Measurements from ENCODE around the gene MICALL1. TPM values are rescaled to one million over a fixed set of nuclear protein-coding genes. Genes with fewer than 3 reads are reported as not detected.

MICALL1 gene
- total RNA-seq, 1 experiment from 2014 or later = 47.2 TPM

DNA sequence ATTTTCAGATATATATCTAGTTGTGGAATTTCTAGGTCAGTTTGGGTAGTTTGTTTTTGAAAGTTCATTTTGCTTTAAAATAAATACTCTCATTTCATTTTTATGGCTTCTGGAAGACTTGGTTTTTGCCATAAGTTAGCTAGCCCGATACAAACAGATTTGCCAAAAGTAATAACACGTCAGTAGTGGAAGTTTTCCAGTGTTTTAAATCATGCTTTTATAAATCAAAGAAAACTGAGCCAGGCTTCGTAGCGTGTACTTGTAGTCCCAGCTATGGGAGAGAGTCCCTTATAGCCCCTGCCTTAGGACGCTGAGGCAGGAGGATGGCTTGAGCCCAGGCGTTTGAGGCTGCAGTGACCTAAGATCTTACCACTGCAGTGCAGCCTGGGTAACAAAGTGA lies 21.7 kb upstream of the MICALL1 start:
- DNase-seq (ENCODE audit: low spot score) (no peak), ATAC-seq (no peak)
- ChIA-PET POLR2A (no interaction called here), CTCF (interaction anchor here (1.7 kb wide), 1 partner anchor 21 kb away, joined by 6 read pairs; no protein-coding TSS in a partner anchor)
- Mint-ChIP-seq H3K4me3 (no peak overlapping the region), H3K9me3 (no peaks in the 10 kb centered on the region), H3K4me1 (no peaks in the 10 kb centered on the region), H3K27me3 (ENCODE audit: low read depth) (no peaks in the 10 kb centered on the region), H3K27ac (no peak overlapping the region), H3K36me3 (peaks cover 64% of the 10 kb centered on the region)
- TF ChIP-seq USF1 (CRISPR knock-in tag; IDR thresholded peaks at IDR 0.05) (no peak), NR1H2 (CRISPR knock-in tag; IDR thresholded peaks at IDR 0.05) (no peak), NFE2L1 (CRISPR knock-in tag; IDR thresholded peaks at IDR 0.05) (no peak), SMAD4 (CRISPR knock-in tag; IDR thresholded peaks at IDR 0.05) (no peak), TCF7 (CRISPR knock-in tag; IDR thresholded peaks at IDR 0.05; ENCODE audit: low read depth) (no peak)
- TF ChIP-seq, protein P1, sequence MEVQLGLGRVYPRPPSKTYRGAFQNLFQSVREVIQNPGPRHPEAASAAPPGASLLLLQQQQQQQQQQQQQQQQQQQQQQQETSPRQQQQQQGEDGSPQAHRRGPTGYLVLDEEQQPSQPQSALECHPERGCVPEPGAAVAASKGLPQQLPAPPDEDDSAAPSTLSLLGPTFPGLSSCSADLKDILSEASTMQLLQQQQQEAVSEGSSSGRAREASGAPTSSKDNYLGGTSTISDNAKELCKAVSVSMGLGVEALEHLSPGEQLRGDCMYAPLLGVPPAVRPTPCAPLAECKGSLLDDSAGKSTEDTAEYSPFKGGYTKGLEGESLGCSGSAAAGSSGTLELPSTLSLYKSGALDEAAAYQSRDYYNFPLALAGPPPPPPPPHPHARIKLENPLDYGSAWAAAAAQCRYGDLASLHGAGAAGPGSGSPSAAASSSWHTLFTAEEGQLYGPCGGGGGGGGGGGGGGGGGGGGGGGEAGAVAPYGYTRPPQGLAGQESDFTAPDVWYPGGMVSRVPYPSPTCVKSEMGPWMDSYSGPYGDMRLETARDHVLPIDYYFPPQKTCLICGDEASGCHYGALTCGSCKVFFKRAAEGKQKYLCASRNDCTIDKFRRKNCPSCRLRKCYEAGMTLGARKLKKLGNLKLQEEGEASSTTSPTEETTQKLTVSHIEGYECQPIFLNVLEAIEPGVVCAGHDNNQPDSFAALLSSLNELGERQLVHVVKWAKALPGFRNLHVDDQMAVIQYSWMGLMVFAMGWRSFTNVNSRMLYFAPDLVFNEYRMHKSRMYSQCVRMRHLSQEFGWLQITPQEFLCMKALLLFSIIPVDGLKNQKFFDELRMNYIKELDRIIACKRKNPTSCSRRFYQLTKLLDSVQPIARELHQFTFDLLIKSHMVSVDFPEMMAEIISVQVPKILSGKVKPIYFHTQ (CRISPR knock-in tag; IDR thresholded peaks at IDR 0.05) = no peak
- TF ChIP-seq, protein P2, sequence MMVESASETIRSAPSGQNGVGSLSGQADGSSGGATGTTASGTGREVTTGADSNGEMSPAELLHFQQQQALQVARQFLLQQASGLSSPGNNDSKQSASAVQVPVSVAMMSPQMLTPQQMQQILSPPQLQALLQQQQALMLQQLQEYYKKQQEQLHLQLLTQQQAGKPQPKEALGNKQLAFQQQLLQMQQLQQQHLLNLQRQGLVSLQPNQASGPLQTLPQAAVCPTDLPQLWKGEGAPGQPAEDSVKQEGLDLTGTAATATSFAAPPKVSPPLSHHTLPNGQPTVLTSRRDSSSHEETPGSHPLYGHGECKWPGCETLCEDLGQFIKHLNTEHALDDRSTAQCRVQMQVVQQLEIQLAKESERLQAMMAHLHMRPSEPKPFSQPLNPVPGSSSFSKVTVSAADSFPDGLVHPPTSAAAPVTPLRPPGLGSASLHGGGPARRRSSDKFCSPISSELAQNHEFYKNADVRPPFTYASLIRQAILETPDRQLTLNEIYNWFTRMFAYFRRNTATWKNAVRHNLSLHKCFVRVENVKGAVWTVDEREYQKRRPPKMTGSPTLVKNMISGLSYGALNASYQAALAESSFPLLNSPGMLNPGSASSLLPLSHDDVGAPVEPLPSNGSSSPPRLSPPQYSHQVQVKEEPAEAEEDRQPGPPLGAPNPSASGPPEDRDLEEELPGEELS (CRISPR knock-in tag; IDR thresholded peaks at IDR 0.05) = no peak
- TF ChIP-seq, protein P3, sequence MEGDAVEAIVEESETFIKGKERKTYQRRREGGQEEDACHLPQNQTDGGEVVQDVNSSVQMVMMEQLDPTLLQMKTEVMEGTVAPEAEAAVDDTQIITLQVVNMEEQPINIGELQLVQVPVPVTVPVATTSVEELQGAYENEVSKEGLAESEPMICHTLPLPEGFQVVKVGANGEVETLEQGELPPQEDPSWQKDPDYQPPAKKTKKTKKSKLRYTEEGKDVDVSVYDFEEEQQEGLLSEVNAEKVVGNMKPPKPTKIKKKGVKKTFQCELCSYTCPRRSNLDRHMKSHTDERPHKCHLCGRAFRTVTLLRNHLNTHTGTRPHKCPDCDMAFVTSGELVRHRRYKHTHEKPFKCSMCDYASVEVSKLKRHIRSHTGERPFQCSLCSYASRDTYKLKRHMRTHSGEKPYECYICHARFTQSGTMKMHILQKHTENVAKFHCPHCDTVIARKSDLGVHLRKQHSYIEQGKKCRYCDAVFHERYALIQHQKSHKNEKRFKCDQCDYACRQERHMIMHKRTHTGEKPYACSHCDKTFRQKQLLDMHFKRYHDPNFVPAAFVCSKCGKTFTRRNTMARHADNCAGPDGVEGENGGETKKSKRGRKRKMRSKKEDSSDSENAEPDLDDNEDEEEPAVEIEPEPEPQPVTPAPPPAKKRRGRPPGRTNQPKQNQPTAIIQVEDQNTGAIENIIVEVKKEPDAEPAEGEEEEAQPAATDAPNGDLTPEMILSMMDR (IDR thresholded peaks at IDR 0.05) = no peak

DNA sequence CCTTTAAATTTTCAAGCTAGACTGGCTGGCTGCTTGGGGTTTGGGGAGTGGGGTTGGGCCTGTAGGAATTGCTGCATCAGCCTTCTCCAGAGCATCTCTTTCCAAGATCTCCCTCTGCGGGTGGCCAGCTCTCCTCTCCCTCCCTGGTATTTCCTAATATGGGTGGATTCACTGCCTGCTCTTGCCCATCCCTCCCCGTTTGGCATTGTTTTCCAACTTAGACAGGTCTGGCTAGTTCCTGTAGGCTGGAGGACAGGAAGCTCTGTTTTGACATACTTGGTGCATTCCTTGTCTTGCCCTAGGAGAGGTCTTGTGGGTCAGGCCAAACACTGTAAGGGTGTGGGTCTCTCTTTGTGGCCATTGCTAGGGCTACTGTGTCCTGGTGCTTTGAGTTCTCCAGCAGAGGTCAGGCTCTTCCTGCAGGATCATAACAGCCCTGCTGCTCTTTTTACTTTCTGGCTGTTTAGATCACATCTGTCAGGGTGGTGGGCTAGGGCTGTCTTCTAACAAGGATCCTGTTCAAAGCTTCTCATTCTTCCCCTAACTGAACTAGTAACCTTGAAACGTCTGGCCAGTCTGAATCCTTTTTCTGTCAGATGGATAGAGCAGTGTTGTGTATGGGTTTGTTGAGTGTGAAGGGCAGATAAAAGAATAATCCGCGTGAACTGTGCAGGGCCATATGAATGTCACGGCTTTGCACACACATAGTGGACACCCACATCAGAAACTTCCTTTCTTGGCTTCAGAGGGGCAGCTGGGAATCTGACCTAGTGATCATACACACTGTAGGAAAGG lies 18.3 kb upstream of the MICALL1 start:
- CTCF ChIA-PET = interaction anchor here (0.6 to 3.7 kb wide), 14 partner anchors 8 to 84 kb away, joined by 3 to 18 read pairs (median 4); partner anchors contain the start of gene MICALL1
- DNase-seq (ENCODE audit: low spot score) (no peak), ATAC-seq (peak; percentile 84)
- peaks cover under 1% of the 10 kb centered on the region for H3K4me1 Mint-ChIP-seq
- no peak overlapping the region for H3K4me3 Mint-ChIP-seq
- H3K27ac Mint-ChIP-seq = peak overlapping the region; percentile 28; the same call in 1 of the 2 replicates
- no peaks in the 10 kb centered on the region for H3K9me3 Mint-ChIP-seq
- TF ChIP-seq, protein P4, sequence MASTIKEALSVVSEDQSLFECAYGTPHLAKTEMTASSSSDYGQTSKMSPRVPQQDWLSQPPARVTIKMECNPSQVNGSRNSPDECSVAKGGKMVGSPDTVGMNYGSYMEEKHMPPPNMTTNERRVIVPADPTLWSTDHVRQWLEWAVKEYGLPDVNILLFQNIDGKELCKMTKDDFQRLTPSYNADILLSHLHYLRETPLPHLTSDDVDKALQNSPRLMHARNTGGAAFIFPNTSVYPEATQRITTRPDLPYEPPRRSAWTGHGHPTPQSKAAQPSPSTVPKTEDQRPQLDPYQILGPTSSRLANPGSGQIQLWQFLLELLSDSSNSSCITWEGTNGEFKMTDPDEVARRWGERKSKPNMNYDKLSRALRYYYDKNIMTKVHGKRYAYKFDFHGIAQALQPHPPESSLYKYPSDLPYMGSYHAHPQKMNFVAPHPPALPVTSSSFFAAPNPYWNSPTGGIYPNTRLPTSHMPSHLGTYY (CRISPR knock-in tag; IDR thresholded peaks at IDR 0.05) = no peak
- TF ChIP-seq HMGXB4 (CRISPR knock-in tag; IDR thresholded peaks at IDR 0.05) (no peak), NFATC4 (CRISPR knock-in tag; IDR thresholded peaks at IDR 0.05) (no peak), KAT7 (CRISPR knock-in tag; IDR thresholded peaks at IDR 0.05; ENCODE audit: borderline replicate concordance) (no peak), SOX15 (CRISPR knock-in tag; IDR thresholded peaks at IDR 0.05) (no peak), MAX (CRISPR knock-in tag; IDR thresholded peaks at IDR 0.05) (no peak), TEAD4 (CRISPR knock-in tag; IDR thresholded peaks at IDR 0.05) (no peak), ZNF138 (CRISPR knock-in tag; conservative IDR thresholded peaks at IDR 0.05) (no peak), GRHL2 (CRISPR knock-in tag; IDR thresholded peaks at IDR 0.05; ENCODE audit: insufficient replicate concordance, severe bottlenecking) (no peak)
- TF ChIP-seq, protein P5, sequence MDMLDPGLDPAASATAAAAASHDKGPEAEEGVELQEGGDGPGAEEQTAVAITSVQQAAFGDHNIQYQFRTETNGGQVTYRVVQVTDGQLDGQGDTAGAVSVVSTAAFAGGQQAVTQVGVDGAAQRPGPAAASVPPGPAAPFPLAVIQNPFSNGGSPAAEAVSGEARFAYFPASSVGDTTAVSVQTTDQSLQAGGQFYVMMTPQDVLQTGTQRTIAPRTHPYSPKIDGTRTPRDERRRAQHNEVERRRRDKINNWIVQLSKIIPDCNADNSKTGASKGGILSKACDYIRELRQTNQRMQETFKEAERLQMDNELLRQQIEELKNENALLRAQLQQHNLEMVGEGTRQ (CRISPR knock-in tag; IDR thresholded peaks at IDR 0.05) = no peak
- H3K36me3 Mint-ChIP-seq = peaks cover 51% of the 10 kb centered on the region
- no peaks in the 10 kb centered on the region for H3K27me3 Mint-ChIP-seq (ENCODE audit: low read depth)
- POLR2A ChIA-PET = interaction anchor here (0.7 to 1.3 kb wide), 4 partner anchors 8 to 61 kb away, joined by 3 to 5 read pairs (median 3); partner anchors contain the start of gene ANKRD54

All from WTC11 (cell line).